Right atrium auricular region (tissue), 2 donors: Measurements from ENCODE around the gene PHF8. TPM values are rescaled to one million over a fixed set of nuclear protein-coding genes. Genes with fewer than 3 reads are reported as not detected.

Source experiments
- DNase-seq: peaks from one replicate; pipeline ENCODE4 v3.0.0-alpha.2; 2019; ENCODE audit warnings: low spot score
- H3K27ac ChIP-seq, 2 donors: fragments of 200-600 bp; sonication (generic); 1 replicate in 1 of 2; 2 replicates in 1 of 2; pipeline ENCODE4 v1.5.1; 2016 to 2019
- H3K27me3 ChIP-seq, 2 donors: fragments of 200-600 bp; sonication (generic); one replicate each; pipeline versions ENCODE4 v1.5.1 to v1.6.0; 2017 to 2019
- H3K36me3 ChIP-seq: fragments of 200-600 bp; sonication (generic); one replicate; pipeline ENCODE4 v1.5.1; 2016
- H3K4me1 ChIP-seq, 2 donors: fragments of 200-600 bp; sonication (generic); one replicate each; pipeline versions ENCODE4 v1.5.1 to v1.6.0; 2017 to 2019
- H3K4me3 ChIP-seq, 2 donors: fragments of 200-600 bp; sonication (generic); 1 replicate in 1 of 2; 2 replicates in 1 of 2; pipeline ENCODE4 v1.5.1; 2017 to 2019; ENCODE audit warnings: mild to moderate bottlenecking in 1 of 2, moderate library complexity in 1 of 2
- H3K9me3 ChIP-seq, 2 donors: fragments of 200-600 bp; sonication (generic); one replicate each; pipeline ENCODE4 v1.5.1; 2019
- total RNA-seq, 2 donors: library from RNA; depleted of rRNA; stranded (reverse); fragments of >200 nt; gene quantifications; one replicate each; pipeline ENCODE4 v1.1.0, GENCODE V29; 2016
- TF ChIP-seq, protein P1 (sequence below), 2 donors: fragments of 200-600 bp; sonication (generic); IDR thresholded peaks; one replicate each; pipeline ENCODE4 v1.5.1; 2019; ENCODE audit warnings: antibody characterized with exemption in 2 of 2

The PHF8 gene
- total RNA-seq, 2 donors from 2014 or later: 7.8 to 12.7 TPM

DNA sequence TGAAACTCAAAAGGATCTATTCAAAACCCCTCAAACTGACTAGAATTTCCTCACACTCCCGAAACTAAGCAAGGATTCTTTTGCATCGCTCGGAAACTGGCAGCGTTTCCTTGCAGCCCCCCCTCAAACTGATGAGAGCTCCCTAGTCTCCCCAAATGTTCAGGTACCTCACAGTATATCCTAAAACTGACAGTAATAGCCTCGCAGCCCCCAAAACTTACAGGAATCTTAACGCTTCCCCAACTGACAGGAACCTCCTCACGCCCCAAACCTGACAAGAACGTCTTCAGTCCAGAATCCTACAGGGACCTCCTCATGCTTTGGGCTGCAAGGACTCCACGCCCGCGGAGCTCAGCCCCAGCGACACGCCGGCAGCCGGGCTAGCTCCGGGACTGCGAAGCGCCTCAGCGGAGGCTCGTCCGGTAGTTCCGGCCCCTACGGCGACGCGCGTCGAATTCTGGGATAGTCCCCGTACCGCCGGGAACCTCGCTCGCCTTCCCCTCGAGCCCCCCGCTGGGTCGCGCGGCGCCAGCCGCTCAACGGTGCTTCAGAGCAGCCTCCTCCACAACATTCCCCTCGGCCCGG lies 640 bp downstream of the PHF8 start:
- H3K27me3 ChIP-seq: no peaks in the 10 kb centered on the region
- H3K4me1 ChIP-seq: no peaks in the 10 kb centered on the region
- H3K36me3 ChIP-seq: peaks cover 11% of the 10 kb centered on the region
- TF ChIP-seq, protein P1, sequence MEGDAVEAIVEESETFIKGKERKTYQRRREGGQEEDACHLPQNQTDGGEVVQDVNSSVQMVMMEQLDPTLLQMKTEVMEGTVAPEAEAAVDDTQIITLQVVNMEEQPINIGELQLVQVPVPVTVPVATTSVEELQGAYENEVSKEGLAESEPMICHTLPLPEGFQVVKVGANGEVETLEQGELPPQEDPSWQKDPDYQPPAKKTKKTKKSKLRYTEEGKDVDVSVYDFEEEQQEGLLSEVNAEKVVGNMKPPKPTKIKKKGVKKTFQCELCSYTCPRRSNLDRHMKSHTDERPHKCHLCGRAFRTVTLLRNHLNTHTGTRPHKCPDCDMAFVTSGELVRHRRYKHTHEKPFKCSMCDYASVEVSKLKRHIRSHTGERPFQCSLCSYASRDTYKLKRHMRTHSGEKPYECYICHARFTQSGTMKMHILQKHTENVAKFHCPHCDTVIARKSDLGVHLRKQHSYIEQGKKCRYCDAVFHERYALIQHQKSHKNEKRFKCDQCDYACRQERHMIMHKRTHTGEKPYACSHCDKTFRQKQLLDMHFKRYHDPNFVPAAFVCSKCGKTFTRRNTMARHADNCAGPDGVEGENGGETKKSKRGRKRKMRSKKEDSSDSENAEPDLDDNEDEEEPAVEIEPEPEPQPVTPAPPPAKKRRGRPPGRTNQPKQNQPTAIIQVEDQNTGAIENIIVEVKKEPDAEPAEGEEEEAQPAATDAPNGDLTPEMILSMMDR (IDR thresholded peaks at IDR 0.05): no peak
- no peak for DNase-seq
- H3K9me3 ChIP-seq: no peaks in the 10 kb centered on the region
- H3K4me3 ChIP-seq: peak overlapping the region; percentile 54 to 66
- H3K27ac ChIP-seq: peak overlapping the region; percentile 88 to 94

DNA sequence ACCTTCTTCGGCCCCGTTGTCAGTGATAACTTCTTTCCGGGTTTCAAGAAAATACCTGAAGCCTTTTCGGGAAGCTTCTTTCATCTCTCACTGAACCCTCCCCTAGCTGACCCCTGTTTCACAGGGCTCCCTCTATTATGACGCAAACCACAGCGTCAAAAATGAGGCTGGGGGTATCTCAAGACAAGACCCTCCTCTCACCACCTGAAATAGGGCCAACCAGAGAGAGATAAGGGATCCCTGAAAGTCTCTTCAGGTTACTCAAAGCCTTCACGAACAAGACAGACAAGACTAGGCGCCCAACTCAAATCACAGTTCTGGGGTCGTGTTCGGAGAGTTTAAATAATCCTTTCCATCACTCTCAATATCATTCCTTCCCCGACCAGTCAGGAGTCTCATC lies 1.2 kb downstream of the PHF8 start:
- H3K4me3 ChIP-seq: peak overlapping the region; percentile 54 to 66
- H3K4me1 ChIP-seq: no peaks in the 10 kb centered on the region
- H3K27me3 ChIP-seq: no peaks in the 10 kb centered on the region
- TF ChIP-seq, protein P1 (IDR thresholded peaks at IDR 0.05): peak in 1 of 2 donors; percentile 1
- no peak for DNase-seq
- H3K27ac ChIP-seq: peak overlapping the region; percentile 88 to 94
- H3K9me3 ChIP-seq: no peaks in the 10 kb centered on the region
- peaks cover 11% of the 10 kb centered on the region for H3K36me3 ChIP-seq

DNA sequence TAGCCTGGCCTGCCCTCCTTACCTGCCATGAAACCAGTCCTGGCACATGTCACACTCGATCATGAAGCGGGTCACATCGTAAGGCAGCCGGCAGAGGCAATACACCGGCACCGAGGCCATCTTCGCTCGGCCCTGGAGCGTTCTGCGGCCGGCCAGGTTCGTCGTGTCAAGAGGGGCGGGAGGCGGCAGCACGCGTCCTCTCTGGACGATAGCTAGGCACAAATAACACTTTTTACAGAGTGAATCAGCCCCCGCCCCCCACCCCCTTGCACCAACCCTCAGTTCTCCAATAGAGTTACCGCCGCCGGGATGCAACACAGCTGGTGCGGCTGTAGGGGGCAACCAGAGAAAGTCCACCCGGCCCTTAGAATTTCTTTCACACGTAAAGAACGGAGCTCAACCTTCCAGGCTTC lies 1.7 kb downstream of the PHF8 start:
- Histone ChIP-seq H3K27me3 (no peaks in the 10 kb centered on the region), H3K36me3 (peaks cover 11% of the 10 kb centered on the region), H3K27ac (peak overlapping the region; percentile 88 to 94), H3K4me1 (no peaks in the 10 kb centered on the region), H3K4me3 (peak overlapping the region; percentile 54 to 66), H3K9me3 (no peaks in the 10 kb centered on the region)
- DNase-seq: peak; percentile 63
- TF ChIP-seq, protein P1 (IDR thresholded peaks at IDR 0.05): peak in 1 of 2 donors; percentile 45

DNA sequence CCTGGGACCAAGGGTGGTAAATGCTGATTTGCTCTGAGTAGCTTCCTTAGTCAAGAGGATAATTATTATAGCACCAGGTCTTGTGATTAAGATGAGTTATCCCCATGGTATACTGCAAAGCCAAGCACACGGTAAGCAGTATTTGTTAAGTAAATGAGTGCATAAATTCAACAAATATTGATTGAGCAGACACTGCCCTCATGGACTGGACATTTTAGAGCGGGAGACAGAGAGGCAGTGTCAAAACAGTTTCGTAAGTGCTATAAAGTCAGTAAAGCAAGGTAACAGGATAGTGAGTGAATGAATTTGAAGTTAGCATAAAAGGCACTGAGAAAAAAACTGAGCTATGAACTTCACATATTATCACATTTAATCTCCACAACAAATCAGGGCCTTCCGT lies 13.9 kb downstream of the PHF8 start:
- DNase-seq: no peak
- Histone ChIP-seq H3K36me3 (peaks cover under 1% of the 10 kb centered on the region), H3K9me3 (no peaks in the 10 kb centered on the region), H3K4me1 (no peaks in the 10 kb centered on the region), H3K27me3 (no peaks in the 10 kb centered on the region), H3K4me3 (no peak overlapping the region), H3K27ac (no peak overlapping the region)
- TF ChIP-seq, protein P1 (IDR thresholded peaks at IDR 0.05): no peak

DNA sequence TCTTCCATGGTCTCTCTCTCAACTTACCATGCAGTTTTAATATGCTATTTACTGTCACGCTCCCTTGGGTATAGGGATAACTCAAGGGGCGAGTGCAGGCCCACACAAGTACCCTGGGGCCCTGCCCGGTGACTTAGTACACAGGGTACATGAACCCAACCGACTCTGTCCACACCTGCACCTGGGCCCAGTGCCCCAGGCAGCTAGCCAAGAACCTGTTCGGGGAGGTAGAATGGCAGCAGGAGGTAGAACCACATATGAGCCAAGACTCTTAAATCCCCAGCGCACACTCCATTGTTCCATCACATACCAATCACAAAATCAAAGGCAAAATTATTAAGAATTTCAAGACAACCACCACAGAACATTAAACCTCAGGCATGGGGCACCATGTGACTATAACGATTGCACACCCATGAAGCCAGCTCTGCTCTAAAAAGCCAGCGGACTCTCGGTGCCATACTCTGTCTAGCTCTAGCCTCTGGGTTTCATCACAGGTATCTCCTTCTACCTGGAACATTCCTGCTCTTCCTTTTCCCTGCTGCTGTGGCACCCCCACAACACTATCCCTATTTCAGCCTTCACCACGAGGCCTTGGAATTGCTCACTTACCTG lies 14.6 kb downstream of the PHF8 start:
- no peaks in the 10 kb centered on the region for H3K36me3 ChIP-seq
- no peaks in the 10 kb centered on the region for H3K4me1 ChIP-seq
- no peak for DNase-seq
- no peak overlapping the region for H3K27ac ChIP-seq
- H3K27me3 ChIP-seq: no peaks in the 10 kb centered on the region
- TF ChIP-seq, protein P1 (IDR thresholded peaks at IDR 0.05): no peak
- H3K9me3 ChIP-seq: no peaks in the 10 kb centered on the region
- H3K4me3 ChIP-seq: no peak overlapping the region
